ENCODE measurements around the gene IFT122.
"Not testable (repeated sequence)": the region's sequence is repeated elsewhere in the genome, so short reads cannot be mapped to it uniquely, and the experiment has no call there.

IFT122 gene

GRCh38 chr3:129506231-129506742 is 66.3 kb downstream of the IFT122 start:
- no peak for DNase-seq (ENCODE audit: low read depth)
- H3K4me3 ChIP-seq (ENCODE audit: low read length), result no peak overlapping the region
- no peak for TF ChIP-seq CTCF (conservative IDR thresholded peaks at IDR 0.05; ENCODE audit: low read depth, low read length)

- H3K4me3 ChIP-seq (ENCODE audit: low read length), result no peak overlapping the region
- no peak for TF ChIP-seq CTCF (conservative IDR thresholded peaks at IDR 0.05; ENCODE audit: low read depth, low read length)
- no peak for DNase-seq (ENCODE audit: low read depth)
Observed at GRCh38 chr3:129507181-129507831, 67.3 kb downstream of the IFT122 start.

GRCh38 chr3:129512595-129512994 is 72.6 kb downstream of the IFT122 start:
- TF ChIP-seq CTCF (conservative IDR thresholded peaks at IDR 0.05; ENCODE audit: low read depth, low read length), result no peak
- H3K4me3 ChIP-seq (ENCODE audit: low read length), result no peak overlapping the region
- no peak for DNase-seq (ENCODE audit: low read depth)

- TF ChIP-seq CTCF (conservative IDR thresholded peaks at IDR 0.05; ENCODE audit: low read depth, low read length), result no peak
- H3K4me3 ChIP-seq (ENCODE audit: low read length), result no peak overlapping the region
- no peak for DNase-seq (ENCODE audit: low read depth)
Observed at GRCh38 chr3:129513705-129514104, 73.7 kb downstream of the IFT122 start.

- no peak overlapping the region for H3K4me3 ChIP-seq (ENCODE audit: low read length)
- no peak for TF ChIP-seq CTCF (conservative IDR thresholded peaks at IDR 0.05; ENCODE audit: low read depth, low read length)
- DNase-seq (ENCODE audit: low read depth), result no peak
Observed at GRCh38 chr3:129514110-129514509, 74.1 kb downstream of the IFT122 start.

GRCh38 chr3:129514563-129514962 is 74.5 kb downstream of the IFT122 start:
- no peak for TF ChIP-seq CTCF (conservative IDR thresholded peaks at IDR 0.05; ENCODE audit: low read depth, low read length)
- H3K4me3 ChIP-seq (ENCODE audit: low read length), result no peak overlapping the region
- no peak for DNase-seq (ENCODE audit: low read depth)

- not testable (repeated sequence) for DNase-seq (ENCODE audit: low read depth); H3K4me3 ChIP-seq (ENCODE audit: low read length)
Observed at GRCh38 chr3:129515108-129515820, 75.2 kb downstream of the IFT122 start.

GRCh38 chr3:129515821-129516432 is 75.9 kb downstream of the IFT122 start:
- DNase-seq (ENCODE audit: low read depth); H3K4me3 ChIP-seq (ENCODE audit: low read length): not testable (repeated sequence)

All from retinal pigment epithelial cell (primary cell).